Activated CD4-positive, alpha-beta memory T cell treated with anti-CD3 and anti-CD28 coated beads for 36 hours (primary cell): ENCODE measurements around the gene WWC1. TPM values are rescaled to one million over a fixed set of nuclear protein-coding genes. Genes with fewer than 3 reads are reported as not detected.

Experiments
- CTCF ChIA-PET: fragments of 350-600 bp; sonication (Branson Sonifier 250); formaldehyde crosslinking; loops from one replicate; lab custom pipeline; 2021; ENCODE audit warnings: antibody characterized with exemption, inconsistent platforms; lab: Charles Lee
- POLR2A ChIA-PET: fragments of 350-600 bp; sonication (Branson Sonifier 250); formaldehyde crosslinking; loops from one replicate; lab custom pipeline; 2021; ENCODE audit warnings: antibody characterized with exemption; lab: Charles Lee
- DNase-seq: peaks from one replicate; pipeline ENCODE4 v3.0.0-alpha.2; 2020
- H3K27ac Mint-ChIP-seq: one replicate; pipeline ENCODE4 v1.8.0; 2021; ENCODE audit warnings: mixed read lengths
- H3K27me3 Mint-ChIP-seq: one replicate; pipeline ENCODE4 v1.8.0; 2021; ENCODE audit warnings: mixed read lengths
- H3K36me3 Mint-ChIP-seq: one replicate; pipeline ENCODE4 v1.8.0; 2021; ENCODE audit warnings: mixed read lengths
- H3K4me1 Mint-ChIP-seq: one replicate; pipeline ENCODE4 v1.8.0; 2021; ENCODE audit warnings: low read depth, mixed read lengths
- H3K4me3 Mint-ChIP-seq: one replicate; pipeline ENCODE4 v1.8.0; 2021; ENCODE audit warnings: mild to moderate bottlenecking, mixed read lengths
- H3K9me3 Mint-ChIP-seq: one replicate; pipeline ENCODE4 v1.8.0; 2021; ENCODE audit warnings: mixed read lengths
- intact Hi-C: fragments of 100-400 bp; cut with micrococcal nuclease; formaldehyde crosslinking; loops from one replicate; pipeline ENCODE4 v1.15.1; 2023
- total RNA-seq, 2 experiments: library from RNA; stranded (reverse); gene quantifications; one replicate each; pipeline ENCODE4 v1.2.3, GENCODE V29; 2021

Gene WWC1
- total RNA-seq, 2 experiments from 2014 or later = 0.82 to 1.3 TPM

- POLR2A ChIA-PET = no interaction called here
- CTCF ChIA-PET = no interaction called here
- Mint-ChIP-seq H3K4me1 (no peaks in the 10 kb centered on the region), H3K27me3 (no peaks in the 10 kb centered on the region), H3K9me3 (no peaks in the 10 kb centered on the region), H3K4me3 (no peak overlapping the region), H3K27ac (no peak overlapping the region), H3K36me3 (no peaks in the 10 kb centered on the region)
- intact Hi-C loops = no loop called here
- DNase-seq = no peak
These were observed 182.9 kb downstream of the WWC1 start for GRCh38 chr5:168474319-168474718.

- no peaks in the 10 kb centered on the region for H3K36me3 Mint-ChIP-seq
- no peak overlapping the region for H3K4me3 Mint-ChIP-seq
- H3K4me1 Mint-ChIP-seq = peaks cover 4% of the 10 kb centered on the region
- ChIA-PET CTCF (no interaction called here), POLR2A (no interaction called here)
- no peaks in the 10 kb centered on the region for H3K27me3 Mint-ChIP-seq
- H3K27ac Mint-ChIP-seq = no peak overlapping the region
- H3K9me3 Mint-ChIP-seq = no peaks in the 10 kb centered on the region
- intact Hi-C loops = no loop called here
- DNase-seq = no peak
These were observed 185.6 kb downstream of the WWC1 start for GRCh38 chr5:168477060-168477459.

- Mint-ChIP-seq H3K4me3 (no peak overlapping the region), H3K36me3 (no peaks in the 10 kb centered on the region), H3K4me1 (peaks cover 4% of the 10 kb centered on the region), H3K27me3 (no peaks in the 10 kb centered on the region), H3K27ac (no peak overlapping the region), H3K9me3 (no peaks in the 10 kb centered on the region)
- ChIA-PET POLR2A (no interaction called here), CTCF (no interaction called here)
- intact Hi-C loops = no loop called here
- DNase-seq = no peak
These were observed 187.7 kb downstream of the WWC1 start for GRCh38 chr5:168479166-168479565.

- Mint-ChIP-seq H3K4me3 (no peak overlapping the region), H3K36me3 (no peaks in the 10 kb centered on the region), H3K4me1 (peaks cover 10% of the 10 kb centered on the region), H3K9me3 (no peaks in the 10 kb centered on the region), H3K27me3 (no peaks in the 10 kb centered on the region), H3K27ac (no peak overlapping the region)
- intact Hi-C loops = no loop called here
- ChIA-PET CTCF (no interaction called here), POLR2A (no interaction called here)
- no peak for DNase-seq
These were observed 189.2 kb downstream of the WWC1 start for GRCh38 chr5:168480601-168481000.

GRCh38 chr5:168481330-168481788, 189.9 kb downstream of the WWC1 start:
- no peak overlapping the region for H3K4me3 Mint-ChIP-seq
- H3K36me3 Mint-ChIP-seq = peaks cover 1% of the 10 kb centered on the region
- intact Hi-C loops = no loop called here
- H3K9me3 Mint-ChIP-seq = no peaks in the 10 kb centered on the region
- CTCF ChIA-PET = interaction anchor here (1.6 to 1.8 kb wide), 2 partner anchors 19 to 211 kb away, joined by 4 to 6 read pairs; no protein-coding TSS in a partner anchor
- H3K4me1 Mint-ChIP-seq = peaks cover 18% of the 10 kb centered on the region
- POLR2A ChIA-PET = no interaction called here
- DNase-seq = peak; percentile 13
- no peak overlapping the region for H3K27ac Mint-ChIP-seq
- no peaks in the 10 kb centered on the region for H3K27me3 Mint-ChIP-seq

- no peak overlapping the region for H3K4me3 Mint-ChIP-seq
- H3K27me3 Mint-ChIP-seq = no peaks in the 10 kb centered on the region
- H3K27ac Mint-ChIP-seq = no peak overlapping the region
- intact Hi-C loops = no loop called here
- peaks cover 22% of the 10 kb centered on the region for H3K4me1 Mint-ChIP-seq
- H3K9me3 Mint-ChIP-seq = no peaks in the 10 kb centered on the region
- ChIA-PET CTCF (interaction anchor here (1.0 to 1.8 kb wide), 3 partner anchors 20 to 213 kb away, joined by 3 to 6 read pairs (median 4); no protein-coding TSS in a partner anchor), POLR2A (no interaction called here)
- DNase-seq = no peak
- H3K36me3 Mint-ChIP-seq = peaks cover 3% of the 10 kb centered on the region
These were observed 190.9 kb downstream of the WWC1 start for GRCh38 chr5:168482361-168482760.

GRCh38 chr5:168486136-168486879, 194.9 kb downstream of the WWC1 start, which contains the start of gene RARS1:
Gene RARS1, plus strand, starts transcription at chr5:168486471. Its CDS starts 28 bp downstream, at chr5:168486499.
- Mint-ChIP-seq H3K9me3 (no peaks in the 10 kb centered on the region), H3K36me3 (peaks cover 25% of the 10 kb centered on the region), H3K4me1 (peaks cover 37% of the 10 kb centered on the region), H3K27me3 (no peaks in the 10 kb centered on the region), H3K27ac (peak within 1 kb of the TSS; percentile 89), H3K4me3 (peak within 1 kb of the TSS; percentile 99)
- CTCF ChIA-PET = interaction anchor here (0.8 to 2.8 kb wide), 5 partner anchors 10 to 217 kb away, joined by 3 to 20 read pairs (median 4); no protein-coding TSS in a partner anchor
- POLR2A ChIA-PET = interaction anchor here (0.7 to 2.1 kb wide), 2 partner anchors 93 to 185 kb away, joined by 3 to 6 read pairs; partner anchors contain the start of gene PANK3
- intact Hi-C loops = loop anchor here (1.0 to 5.0 kb wide), 4 partner anchors 93 to 1826 kb away; partner anchors contain the start of genes PANK3 and SPDL1
- peak; percentile 96 for DNase-seq

GRCh38 chr5:168489059-168489458, 197.6 kb downstream of the WWC1 start:
- Mint-ChIP-seq H3K4me3 (no peak overlapping the region), H3K27me3 (no peaks in the 10 kb centered on the region), H3K27ac (no peak overlapping the region), H3K4me1 (peaks cover 35% of the 10 kb centered on the region), H3K9me3 (no peaks in the 10 kb centered on the region), H3K36me3 (peaks cover 47% of the 10 kb centered on the region)
- ChIA-PET CTCF (no interaction called here), POLR2A (no interaction called here)
- intact Hi-C loops = loop anchor here (5.0 kb wide), 1 partner anchor 1823 kb away; no protein-coding TSS in a partner anchor
- no peak for DNase-seq

GRCh38 chr5:168494057-168494555, 202.7 kb downstream of the WWC1 start:
- Mint-ChIP-seq H3K9me3 (no peaks in the 10 kb centered on the region), H3K4me3 (no peak overlapping the region), H3K27me3 (no peaks in the 10 kb centered on the region), H3K4me1 (peaks cover 8% of the 10 kb centered on the region), H3K27ac (no peak overlapping the region), H3K36me3 (peaks cover 62% of the 10 kb centered on the region)
- intact Hi-C loops = no loop called here
- CTCF ChIA-PET = no interaction called here
- DNase-seq = no peak
- POLR2A ChIA-PET = no interaction called here

GRCh38 chr5:168502563-168503237, 211.3 kb downstream of the WWC1 start:
- no peak for DNase-seq
- POLR2A ChIA-PET = no interaction called here
- Mint-ChIP-seq H3K36me3 (peaks cover 39% of the 10 kb centered on the region), H3K27me3 (no peaks in the 10 kb centered on the region), H3K4me3 (no peak overlapping the region), H3K27ac (no peak overlapping the region), H3K9me3 (no peaks in the 10 kb centered on the region), H3K4me1 (no peaks in the 10 kb centered on the region)
- CTCF ChIA-PET = no interaction called here
- intact Hi-C loops = no loop called here

- H3K36me3 Mint-ChIP-seq = peaks cover 82% of the 10 kb centered on the region
- H3K27me3 Mint-ChIP-seq = no peaks in the 10 kb centered on the region
- CTCF ChIA-PET = no interaction called here
These were observed 222.5 kb downstream of the WWC1 start for GRCh38 chr5:168513861-168514428.

More at GRCh38 chr5:168513861-168514428, 222.5 kb downstream of the WWC1 start:
- intact Hi-C loops = no loop called here
- H3K27ac Mint-ChIP-seq = no peak overlapping the region
- no peak overlapping the region for H3K4me3 Mint-ChIP-seq
- peaks cover 12% of the 10 kb centered on the region for H3K9me3 Mint-ChIP-seq
- POLR2A ChIA-PET = no interaction called here
- H3K4me1 Mint-ChIP-seq = no peaks in the 10 kb centered on the region
- DNase-seq = no peak
